Activated naive CD8-positive, alpha-beta T cell (primary cell): Measurements from ENCODE around the gene CYSLTR1.
"Not testable (repeated sequence)": the region's sequence is repeated elsewhere in the genome, so short reads cannot be mapped to it uniquely, and the experiment has no call there.

Experiments
- H3K27ac Mint-ChIP-seq: one replicate; pipeline ENCODE4 v1.8.0; 2021; ENCODE audit warnings: mixed read lengths
- H3K27me3 Mint-ChIP-seq: one replicate; pipeline ENCODE4 v1.8.0; 2021; ENCODE audit warnings: mixed read lengths
- H3K36me3 Mint-ChIP-seq: one replicate; pipeline ENCODE4 v1.8.0; 2021; ENCODE audit warnings: mixed read lengths
- H3K4me1 Mint-ChIP-seq: one replicate; pipeline ENCODE4 v1.8.0; 2021; ENCODE audit warnings: low read depth, mixed read lengths
- H3K4me3 Mint-ChIP-seq: one replicate; pipeline ENCODE4 v1.8.0; 2021; ENCODE audit warnings: mild to moderate bottlenecking, mixed read lengths
- H3K9me3 Mint-ChIP-seq: one replicate; pipeline ENCODE4 v1.8.0; 2021; ENCODE audit warnings: low read depth, mixed read lengths

CYSLTR1 gene

DNA sequence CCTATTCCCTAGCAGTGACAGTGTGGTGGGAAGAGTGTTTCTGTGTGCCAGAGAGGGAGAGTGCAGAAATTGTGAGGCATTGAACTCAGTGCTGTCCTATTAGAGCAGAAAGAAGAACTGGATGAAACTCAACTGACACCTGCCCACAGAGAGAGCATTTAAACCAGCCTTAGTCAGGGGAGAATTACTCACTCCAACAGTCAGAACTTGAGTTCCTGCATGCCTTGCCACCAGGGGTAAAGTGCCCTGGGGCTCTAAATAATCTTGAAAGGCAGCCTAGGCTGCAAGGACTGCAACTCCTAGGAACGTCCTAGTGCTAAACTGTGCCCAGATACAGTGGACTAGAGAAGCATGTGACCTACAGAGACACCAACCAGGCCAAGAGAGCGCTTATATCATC is 12.8 kb downstream of the CYSLTR1 start:
- H3K4me1 Mint-ChIP-seq: peaks cover 15% of the 10 kb centered on the region
- H3K27ac Mint-ChIP-seq: peak overlapping the region; percentile 79
- peaks cover 3% of the 10 kb centered on the region for H3K36me3 Mint-ChIP-seq

DNA sequence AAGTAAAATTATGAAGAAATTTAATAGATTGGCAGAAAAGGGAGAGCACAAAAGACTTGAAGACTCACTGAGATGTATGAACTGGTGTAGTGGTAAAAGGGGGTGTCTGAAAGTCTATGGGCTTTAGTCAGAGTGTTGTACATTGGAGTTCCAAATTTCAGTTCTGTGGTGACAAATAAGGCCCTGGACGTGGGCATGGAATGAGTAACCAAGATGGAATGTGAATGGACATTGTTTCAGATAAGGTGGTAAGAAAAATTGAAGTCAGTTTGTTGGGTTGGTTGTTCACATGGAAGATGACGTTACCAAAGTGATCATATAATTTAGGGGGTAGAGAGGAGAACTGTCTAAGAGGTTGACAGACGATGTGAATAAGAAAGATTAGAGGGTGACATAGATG is 13.9 kb downstream of the CYSLTR1 start:
- peak overlapping the region; percentile 79 for H3K27ac Mint-ChIP-seq
- H3K27me3 Mint-ChIP-seq: no peaks in the 10 kb centered on the region
- H3K9me3 Mint-ChIP-seq: no peaks in the 10 kb centered on the region
- peaks cover 15% of the 10 kb centered on the region for H3K4me1 Mint-ChIP-seq
- H3K4me3 Mint-ChIP-seq: peak overlapping the region; percentile 14
- H3K36me3 Mint-ChIP-seq: peaks cover 3% of the 10 kb centered on the region

More for the DNA sequence above, 12.8 kb downstream of the CYSLTR1 start:
- no peaks in the 10 kb centered on the region for H3K9me3 Mint-ChIP-seq
- peak overlapping the region; percentile 3 for H3K4me3 Mint-ChIP-seq
- no peaks in the 10 kb centered on the region for H3K27me3 Mint-ChIP-seq

DNA sequence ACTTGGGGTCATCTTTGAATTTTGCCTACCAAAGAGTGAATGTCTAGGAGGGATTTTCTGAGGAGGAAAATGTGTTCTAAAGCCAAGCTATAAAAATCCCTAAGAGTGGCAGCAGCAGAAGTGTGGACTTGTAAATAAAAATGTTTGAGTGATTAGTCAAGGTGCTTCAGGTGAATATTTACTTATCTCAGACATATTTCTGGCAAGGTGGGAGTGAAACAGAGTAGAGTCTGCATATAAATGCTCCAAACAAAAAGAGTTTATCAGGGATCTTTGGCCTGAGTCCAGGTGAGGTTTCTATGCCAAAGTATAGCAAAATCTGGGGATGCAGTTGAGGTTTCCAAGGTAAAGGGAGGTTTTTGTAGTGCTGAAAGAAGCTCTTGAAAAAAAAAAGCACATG is 19.7 kb downstream of the CYSLTR1 start:
- Mint-ChIP-seq H3K9me3 (no peaks in the 10 kb centered on the region), H3K4me1 (peaks cover 2% of the 10 kb centered on the region), H3K27me3 (no peaks in the 10 kb centered on the region), H3K4me3 (no peak overlapping the region), H3K36me3 (peaks cover 1% of the 10 kb centered on the region), H3K27ac (no peak overlapping the region)

DNA sequence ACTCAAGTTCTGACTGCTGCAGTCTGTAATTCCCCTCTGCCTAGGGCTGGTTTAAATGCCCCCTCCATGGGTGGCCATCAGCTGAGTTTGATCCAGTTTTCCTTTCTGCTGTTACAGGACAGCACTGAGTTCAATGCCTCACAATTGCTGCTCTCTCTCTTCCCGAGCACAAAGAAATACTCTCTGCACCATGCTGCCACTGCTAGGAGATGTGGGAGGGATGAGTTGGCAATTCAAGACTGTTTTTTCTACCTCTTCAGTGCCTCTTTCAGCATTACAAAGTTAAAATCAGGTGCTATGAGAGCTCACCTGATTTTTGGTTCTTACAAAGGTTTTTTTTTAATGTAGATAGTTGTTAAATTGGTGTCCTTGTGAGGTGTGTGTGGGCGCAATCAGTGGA is 24.3 kb downstream of the CYSLTR1 start:
- Mint-ChIP-seq H3K27ac (no peak overlapping the region), H3K9me3 (no peaks in the 10 kb centered on the region), H3K27me3 (no peaks in the 10 kb centered on the region), H3K4me1 (no peaks in the 10 kb centered on the region), H3K36me3 (peaks cover 9% of the 10 kb centered on the region), H3K4me3 (no peak overlapping the region)

DNA sequence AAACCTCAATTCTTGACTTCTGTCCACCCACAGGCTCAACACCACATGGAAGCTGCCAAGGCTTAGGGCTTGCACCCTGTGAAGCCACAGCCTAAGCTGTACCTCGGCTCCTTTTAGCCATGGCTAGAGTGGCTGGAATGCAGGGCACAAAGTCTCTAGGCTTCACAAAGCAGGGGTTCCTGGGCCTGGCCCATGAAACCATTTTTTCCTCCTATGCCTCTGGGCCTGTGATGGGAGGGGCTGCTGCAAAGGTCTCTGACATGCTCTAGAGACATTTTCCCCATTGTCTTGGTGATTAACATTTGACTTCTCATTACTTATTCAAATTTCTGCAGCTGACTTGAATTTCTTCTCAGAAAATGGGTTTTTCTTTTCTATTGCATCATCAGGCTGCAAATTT is 26.5 kb downstream of the CYSLTR1 start:
- H3K36me3 Mint-ChIP-seq: peaks cover 13% of the 10 kb centered on the region
- H3K4me1 Mint-ChIP-seq, H3K9me3 Mint-ChIP-seq, H3K27me3 Mint-ChIP-seq, H3K27ac Mint-ChIP-seq, H3K4me3 Mint-ChIP-seq: not testable (repeated sequence)

DNA sequence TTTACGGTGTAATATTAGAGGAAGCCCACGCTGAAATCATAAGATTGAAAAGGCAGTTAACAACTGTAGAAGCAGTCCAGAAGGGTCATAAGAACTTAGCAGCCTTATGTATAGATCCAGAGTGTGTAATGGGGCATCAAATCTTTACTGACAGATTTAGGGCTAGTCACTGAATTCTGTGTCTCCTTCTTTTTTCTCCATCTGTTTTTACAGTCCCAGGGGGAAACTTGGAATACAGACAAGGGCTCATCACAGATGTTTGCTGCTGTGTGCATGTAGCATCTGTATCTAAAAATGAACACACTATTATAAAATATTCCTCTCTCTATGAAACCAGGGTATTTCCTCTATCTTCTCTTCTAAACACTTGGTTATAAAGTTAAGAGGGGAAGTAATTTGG is 43.9 kb downstream of the CYSLTR1 start:
- no peaks in the 10 kb centered on the region for H3K4me1 Mint-ChIP-seq
- no peak overlapping the region for H3K4me3 Mint-ChIP-seq
- H3K36me3 Mint-ChIP-seq: no peaks in the 10 kb centered on the region
- H3K27me3 Mint-ChIP-seq: no peaks in the 10 kb centered on the region
- no peaks in the 10 kb centered on the region for H3K9me3 Mint-ChIP-seq
- H3K27ac Mint-ChIP-seq: no peak overlapping the region

DNA sequence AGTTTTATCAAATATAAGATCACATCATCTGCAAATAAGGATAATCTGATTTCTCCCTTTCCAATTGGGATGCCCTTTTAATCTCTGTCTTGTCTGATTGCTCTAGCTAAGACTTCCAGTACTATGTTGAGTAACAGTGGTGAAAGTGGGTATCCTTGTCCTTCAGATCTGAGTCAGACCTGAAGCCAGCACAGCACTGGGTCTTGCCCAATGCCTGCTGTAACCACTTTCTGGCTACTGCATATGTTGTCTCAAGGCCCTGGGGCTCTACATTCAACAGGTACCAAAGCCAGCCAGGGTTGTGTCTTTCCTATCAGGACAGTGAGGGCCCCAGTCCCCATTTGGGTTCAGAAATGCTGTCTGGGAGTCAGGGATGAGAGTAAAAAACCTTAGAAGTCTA is 90.3 kb downstream of the CYSLTR1 start:
- H3K4me3 Mint-ChIP-seq: no peak overlapping the region
- H3K27me3 Mint-ChIP-seq: no peaks in the 10 kb centered on the region
- no peaks in the 10 kb centered on the region for H3K4me1 Mint-ChIP-seq
- peaks cover 5% of the 10 kb centered on the region for H3K36me3 Mint-ChIP-seq
- H3K27ac Mint-ChIP-seq: no peak overlapping the region
- no peaks in the 10 kb centered on the region for H3K9me3 Mint-ChIP-seq

DNA sequence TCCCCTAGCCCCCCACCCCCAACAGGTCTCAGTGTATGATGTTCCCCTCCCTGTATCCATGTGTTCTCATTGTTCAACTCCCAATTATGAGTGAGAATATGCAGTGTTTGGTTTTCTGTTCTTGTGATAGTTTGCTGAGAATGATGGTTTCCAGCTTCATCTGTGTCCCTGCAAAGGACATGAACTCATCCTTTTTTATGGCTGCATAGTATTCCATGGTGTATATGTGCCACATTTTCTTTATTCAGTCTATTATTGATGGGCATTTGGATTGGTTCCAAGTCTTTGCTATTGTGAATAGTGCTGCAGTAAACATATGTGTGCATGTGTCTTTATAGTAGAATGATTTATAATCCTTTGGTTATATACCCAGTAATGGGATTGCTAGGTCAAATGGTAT is 101.4 kb downstream of the CYSLTR1 start:
- not testable (repeated sequence) for H3K4me3 Mint-ChIP-seq, H3K27me3 Mint-ChIP-seq, H3K9me3 Mint-ChIP-seq, H3K36me3 Mint-ChIP-seq, H3K27ac Mint-ChIP-seq, H3K4me1 Mint-ChIP-seq
